NCI-H69 (cell line): ENCODE measurements around the gene UBAC2.

Experiments
- DNase-seq: peaks from one replicate; lab custom pipeline; 2025; lab: John Stamatoyannopoulos, UW

Gene UBAC2

DNA sequence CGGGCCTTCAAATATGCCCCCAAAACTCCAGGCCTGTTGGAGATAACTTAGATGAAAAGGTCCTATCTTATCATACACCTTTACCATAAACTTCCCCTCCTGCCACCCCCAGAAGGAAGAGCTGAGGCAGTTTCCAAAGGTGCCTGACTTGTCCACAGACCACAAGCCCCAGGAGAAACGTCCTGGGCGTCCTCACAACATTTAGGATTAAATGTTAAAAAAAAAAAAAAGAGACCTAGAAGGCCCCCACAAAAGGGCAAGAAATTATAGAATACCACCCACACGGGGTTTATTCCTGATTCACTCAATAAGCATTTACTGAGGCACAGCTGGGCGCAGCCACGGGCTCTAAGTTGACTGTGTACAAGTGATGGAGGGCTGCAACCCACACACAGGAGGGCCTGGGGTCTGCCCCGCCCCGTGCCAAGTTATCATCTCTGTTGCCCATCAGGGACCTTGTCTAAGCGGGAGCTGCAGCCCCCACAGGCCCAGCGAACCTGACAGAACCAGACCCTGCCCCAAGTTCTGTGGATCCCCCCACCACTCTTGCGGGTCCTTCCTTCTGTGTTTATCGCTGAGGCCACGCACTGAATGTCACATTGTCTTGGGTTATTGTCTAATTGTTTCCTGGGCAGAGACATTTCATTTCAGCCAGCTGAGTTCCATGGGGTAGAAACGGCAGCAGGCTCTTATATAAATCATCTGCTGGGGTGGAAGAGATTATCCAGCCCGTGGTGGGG is 217.6 kb downstream of the UBAC2 start:
- no peak for DNase-seq

DNA sequence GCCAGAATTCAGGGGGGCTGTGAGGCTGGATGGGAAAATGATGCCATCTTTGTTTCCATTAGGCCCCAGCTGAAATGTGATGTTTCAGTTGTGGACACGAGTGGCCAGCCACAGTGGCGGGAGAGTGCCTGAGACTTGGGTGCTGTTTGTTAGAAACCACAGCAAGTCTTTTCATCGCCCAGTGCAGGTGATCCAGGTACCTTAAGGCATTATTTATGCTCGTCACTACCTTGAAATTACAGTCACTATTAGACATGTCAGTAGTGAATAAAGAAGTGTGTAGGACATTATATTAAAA is 218.1 kb downstream of the UBAC2 start:
- DNase-seq = no peak

DNA sequence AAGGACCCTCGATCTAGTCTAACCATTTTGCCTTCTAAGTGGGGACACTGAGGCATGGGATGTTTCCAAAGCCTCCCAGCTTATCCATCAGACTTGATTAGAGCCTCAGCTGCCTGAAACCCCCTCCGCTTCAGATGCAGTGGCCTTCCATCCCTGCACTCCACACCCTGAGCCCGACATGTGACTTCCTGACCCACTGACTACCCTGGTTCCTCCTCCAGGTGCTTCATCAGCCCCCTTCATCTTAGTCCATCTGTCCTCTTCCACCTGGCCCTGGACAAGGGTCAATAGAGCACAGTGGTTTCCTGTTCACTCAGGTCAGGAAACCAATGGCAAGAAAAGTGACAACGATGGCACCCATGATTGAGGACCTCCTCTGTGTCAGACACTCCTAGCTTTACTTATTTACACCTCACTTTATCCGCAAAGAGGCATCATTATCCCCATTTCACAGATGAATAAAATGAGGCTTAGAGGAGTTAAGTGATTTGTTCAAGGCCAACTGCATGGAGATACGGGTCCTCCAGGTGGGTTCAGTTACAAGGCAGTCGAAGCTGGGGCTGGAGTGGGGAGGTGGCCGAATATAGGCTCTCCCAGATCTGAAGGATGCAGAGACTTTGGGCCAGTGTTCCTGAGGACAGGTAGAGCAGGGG is 219.1 kb downstream of the UBAC2 start:
- DNase-seq = no peak

DNA sequence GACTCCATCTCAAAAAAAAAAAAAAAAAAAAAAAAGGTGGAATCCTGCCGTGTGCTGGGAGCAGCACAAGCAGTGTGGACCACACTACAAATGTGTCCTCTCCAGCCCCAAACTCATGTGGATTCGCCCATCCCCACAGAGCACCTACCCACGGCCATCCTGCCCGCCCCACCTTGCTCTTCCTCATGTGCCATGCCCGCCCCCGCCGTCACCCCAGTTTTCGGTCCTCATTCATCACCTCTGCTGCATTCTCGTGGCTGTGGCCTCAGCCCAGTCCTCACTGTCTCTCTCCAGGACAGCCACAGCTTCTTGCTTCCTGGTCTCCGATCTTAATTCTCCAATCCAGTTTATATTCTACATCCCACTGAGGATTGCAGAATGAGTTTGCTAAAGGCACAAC is 220.6 kb downstream of the UBAC2 start:
- DNase-seq = no peak

DNA sequence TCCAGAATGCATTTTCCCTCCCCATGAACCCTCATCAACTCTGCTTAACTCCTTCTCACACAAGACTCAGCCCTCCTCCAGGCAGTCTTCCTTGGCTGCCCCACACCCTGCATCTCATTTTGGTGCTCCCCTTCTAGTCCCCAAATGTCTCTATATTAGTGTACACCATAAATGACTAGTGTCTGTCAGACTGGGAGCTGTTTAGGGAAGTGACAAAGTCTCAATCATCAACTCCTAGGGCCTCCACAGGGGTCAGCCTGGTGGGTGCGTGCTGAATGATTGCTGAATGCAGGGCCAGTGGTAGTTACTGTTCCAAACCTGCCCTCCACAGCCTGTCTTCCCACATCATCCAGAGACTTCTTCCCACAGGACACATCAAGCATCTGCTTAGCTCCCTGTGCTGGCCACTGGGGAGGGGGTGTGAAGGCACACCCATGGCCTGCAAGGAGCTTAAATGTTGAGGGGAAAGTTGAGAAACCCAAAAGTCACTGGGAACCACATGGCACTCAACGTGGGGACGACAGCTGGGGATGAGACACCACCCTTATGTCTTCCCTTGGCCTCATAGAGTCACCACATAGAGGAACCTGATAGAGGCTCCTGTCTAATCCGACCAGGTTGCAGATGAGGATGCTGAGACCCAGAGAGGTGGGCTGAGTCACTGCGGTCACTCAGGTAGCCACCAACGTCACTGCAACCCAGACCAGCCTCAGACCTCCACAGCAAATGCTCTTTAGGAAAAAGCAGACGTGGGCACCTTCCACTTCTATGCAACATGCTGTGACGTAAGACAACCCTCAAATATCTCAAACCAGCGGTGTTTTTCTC is 221.3 kb downstream of the UBAC2 start:
- DNase-seq = no peak

DNA sequence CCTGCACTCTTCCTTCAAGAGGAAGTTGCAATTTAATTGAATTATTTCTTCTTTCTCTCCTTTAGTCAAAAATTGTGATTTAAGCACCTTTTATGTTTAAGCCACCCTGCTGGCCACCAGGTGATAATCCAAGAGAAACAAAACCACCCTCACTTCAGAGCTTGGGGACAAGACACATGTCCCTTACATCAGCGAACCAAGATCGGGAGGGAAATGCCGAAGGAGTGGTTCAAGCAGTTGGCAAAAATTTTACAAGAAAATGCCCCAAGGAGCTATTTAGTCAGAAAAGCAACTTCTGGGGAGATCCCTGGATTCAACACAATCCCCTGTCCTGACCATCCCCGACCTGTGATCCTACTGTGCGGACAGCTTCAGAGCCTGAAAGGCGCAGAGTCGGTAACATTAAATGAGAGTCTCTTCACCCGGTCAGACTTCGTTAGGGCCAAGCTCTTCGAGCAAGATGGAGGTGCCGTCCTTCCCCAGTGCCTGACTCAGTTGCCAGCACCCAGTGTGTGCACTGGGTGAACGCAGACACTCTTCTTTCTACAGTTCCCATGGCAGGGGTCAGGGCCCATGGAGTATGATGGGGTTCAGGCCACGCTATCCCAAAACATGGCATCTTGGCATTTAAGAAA is 222.0 kb downstream of the UBAC2 start:
- DNase-seq = no peak

DNA sequence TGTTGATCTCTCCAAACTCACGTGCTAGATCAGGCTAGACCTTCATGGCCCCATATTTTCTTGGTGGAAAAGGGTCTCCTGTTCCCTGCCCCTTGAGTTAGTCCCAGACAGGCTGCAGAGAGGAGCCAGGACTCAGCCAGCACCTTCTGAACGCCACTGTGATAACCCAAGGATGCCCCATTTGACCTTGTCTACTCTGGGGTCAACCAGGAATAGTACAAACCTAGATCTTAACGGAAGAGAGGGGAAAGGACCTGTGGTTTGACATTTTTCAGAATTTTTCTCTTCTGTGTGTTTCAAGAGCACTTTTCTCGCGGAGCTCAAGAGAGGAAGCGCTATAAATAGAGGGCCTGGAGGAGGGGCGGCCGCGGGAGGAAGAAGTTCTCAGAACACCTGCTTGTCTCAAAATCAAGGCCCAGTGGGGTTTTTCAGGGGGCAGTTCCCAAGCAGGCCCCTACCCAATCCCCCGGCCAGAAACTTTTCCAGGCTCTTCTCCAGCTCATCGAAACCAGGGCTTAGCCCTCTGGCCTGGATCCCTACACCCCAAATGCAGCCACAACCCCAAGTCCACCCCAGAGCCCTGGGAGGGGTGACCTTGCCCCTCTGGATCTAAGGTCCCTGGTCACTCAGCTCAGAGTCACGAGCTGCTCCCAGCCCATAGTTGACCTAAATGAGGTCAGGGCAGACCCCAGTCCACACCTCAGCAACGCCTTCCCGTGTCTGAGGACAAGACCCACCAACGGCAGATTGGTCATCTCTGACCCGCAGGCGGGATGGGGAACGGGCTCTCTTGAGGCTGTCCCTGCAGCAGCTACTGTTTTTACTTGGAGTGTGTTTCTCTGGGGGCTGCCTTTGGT is 225.1 kb downstream of the UBAC2 start:
- DNase-seq = no peak

DNA sequence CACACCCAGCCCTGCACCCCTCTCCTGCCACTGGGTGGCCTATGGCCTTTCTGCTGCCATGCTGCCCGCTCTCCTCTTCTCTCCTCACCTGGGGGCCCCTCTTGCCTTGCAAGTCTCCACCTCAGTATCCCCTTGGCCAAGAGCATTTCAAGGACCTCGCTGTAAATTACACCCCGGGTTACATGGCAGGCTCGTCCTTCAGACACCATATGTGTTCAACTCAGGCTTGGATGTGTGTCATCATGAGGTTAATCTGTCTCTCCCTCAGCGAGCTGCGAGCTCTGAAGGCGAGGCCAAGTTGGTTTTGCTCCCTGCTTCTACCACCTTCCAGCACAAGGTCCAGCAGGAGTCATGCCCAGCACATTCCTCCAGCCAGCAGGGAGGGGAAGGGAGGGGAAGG is 225.8 kb downstream of the UBAC2 start:
- no peak for DNase-seq

DNA sequence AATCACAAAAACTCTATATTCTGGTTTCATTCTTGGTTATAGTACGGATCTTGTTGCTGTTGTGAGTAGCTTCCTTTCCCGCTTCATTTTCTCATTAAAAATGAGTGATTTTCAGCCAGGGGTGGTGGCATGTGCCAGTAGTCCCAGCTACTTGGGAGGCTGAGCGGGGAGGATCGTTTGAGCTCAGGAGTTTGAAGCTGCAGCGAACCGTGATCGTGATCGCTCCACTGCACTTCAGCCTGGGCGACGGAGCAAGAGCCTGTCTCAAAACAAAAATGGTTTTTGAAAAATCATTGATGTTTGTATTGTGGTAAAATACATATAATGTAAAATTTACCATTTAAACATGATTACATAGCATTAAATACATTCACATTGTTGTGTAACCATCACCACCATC is 229.0 kb downstream of the UBAC2 start:
- no peak for DNase-seq

DNA sequence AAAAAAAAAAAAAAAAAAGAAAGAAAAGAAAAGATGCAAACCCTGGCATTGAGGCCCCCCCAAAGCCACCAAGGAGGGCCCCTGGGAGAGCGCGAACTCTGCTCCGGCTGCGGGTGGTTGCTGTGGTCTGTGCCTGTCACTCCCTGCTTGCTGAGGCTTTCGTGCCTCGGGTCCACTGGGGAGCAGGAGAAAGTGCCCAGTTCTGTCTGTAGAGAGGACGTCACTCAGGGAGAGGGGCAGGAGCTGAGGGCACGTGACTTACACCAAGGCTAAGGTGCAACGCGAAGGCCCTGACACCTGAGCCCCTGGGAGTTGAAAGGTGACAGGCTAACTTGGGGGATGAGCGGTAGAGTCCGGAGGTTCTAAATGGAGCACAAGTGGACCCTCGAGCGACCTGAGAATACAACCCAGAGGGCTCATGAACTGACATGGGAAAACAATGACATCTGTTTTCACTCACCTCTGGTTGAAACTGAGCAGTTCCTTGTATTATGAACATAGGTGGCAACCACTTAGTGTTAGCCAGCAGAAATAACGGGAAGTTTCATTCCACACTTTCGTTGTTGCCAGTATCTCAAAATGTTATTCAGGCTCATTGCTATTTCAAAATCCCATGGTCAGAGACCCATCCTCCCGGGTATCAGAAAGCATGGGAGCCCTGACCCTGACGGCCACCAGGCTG is 231.4 kb downstream of the UBAC2 start:
- no peak for DNase-seq

DNA sequence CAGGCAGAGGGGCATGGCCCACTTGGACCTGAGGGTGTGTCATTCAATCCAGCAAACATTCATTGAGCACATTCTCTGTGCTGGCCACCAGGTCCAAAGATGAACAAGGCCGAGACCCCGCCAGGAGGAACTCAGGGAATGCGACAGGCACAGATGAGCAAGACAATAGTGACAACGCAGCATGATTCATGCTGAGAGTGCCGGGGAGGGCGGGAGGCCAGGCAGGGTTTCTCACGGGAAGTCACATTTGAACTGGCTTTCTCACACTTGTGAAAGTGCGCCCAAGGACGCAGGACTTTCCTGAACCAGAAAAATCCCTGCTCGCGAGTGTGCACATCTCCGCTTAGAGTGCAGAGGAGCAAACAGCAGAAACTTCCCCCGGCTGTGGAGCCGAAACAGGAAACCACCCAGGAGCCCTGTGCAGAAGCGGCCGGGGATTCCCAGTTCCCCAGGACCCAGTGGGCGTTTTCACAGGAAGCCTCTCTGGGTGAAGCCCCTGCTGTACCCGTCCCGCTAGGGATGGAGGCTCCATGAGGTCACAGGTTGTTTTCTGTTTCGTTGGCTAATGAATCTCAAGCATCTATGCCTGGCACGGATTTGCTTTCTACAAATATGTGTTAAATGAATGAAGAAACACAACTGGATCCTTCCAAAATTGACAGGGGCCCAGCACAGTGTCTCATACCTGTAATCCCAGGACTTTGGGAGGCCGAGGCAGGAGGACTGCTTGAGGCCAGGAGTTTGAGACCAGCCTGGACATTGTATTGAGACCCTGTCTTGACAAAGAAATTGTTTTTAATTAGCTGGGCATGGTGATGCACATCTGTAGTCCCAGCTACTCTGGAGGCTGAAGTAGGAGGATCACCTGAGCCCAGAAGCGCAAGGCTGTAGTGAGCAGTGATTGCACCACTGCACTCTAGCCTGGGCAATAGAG is 232.2 kb downstream of the UBAC2 start:
- DNase-seq = peak; percentile 66

DNA sequence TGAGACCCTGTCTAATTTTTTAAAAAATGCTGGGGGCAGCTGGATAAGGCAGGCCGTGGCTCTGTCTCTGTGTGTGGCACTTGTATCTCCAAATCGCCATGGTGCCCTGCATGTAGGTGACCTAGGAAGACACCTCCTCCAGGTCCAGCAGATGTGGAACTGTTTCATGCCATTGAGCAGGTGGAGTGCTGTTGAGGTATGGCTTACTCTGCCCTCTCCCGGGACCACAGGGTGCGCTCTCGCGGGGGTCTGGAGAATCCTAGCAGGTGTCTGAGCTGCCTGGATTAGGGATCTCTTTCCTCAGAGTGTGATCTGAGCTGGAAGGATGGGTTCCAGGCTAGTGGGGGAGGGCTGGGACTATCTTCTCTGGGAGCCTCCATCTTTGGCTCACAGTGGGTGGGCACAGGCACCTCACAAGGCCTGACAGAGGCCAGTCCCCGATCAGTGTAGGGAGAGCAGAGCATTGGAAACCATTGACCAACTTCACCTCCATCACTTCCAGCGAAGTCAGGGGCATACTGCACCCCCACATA is 233.0 kb downstream of the UBAC2 start:
- DNase-seq = no peak

DNA sequence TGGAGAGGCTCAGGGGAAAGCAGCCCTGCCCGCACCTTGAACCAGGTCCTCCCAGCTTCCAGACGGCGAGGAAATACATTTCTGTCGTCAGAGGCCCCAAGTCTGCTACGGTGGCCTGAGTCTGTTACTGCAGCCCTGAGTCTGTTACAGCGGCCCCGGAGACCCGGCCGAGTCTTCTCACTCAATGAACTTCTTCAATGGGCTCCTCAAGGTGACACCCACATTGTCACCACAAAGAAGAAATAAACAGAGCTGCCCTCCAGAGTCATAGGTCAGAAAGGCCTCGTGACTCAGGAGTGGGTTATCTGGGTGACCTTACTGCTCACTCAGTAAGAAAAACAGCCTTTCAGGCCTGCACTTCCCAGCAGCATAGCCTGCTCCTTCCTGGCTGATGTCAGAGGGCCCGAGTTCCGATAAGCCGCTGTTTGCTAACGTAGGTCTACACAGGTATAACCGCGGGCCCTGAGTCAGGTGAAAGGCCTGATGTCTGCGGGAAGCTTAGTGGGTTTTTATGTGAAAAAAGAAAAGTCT is 233.7 kb downstream of the UBAC2 start:
- DNase-seq = no peak

DNA sequence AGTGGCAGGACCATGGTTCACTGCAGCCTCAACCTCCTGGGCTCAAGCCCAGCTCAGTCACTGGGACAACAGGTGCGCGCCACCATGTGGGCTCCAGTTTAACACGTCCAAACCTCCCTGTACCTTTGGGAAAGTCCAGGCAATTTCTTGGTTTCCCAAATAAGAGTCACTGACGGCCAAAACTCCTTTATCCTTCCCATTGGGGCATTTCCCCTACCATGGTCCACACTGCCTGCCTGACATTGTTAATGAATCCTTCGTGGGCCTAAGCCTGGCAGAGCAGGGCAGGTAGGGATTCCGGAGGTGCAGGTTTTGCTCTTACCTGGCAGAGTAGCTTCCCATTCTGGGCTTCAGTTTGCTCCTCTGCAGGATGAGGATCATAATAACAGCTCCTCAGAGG is 234.5 kb downstream of the UBAC2 start:
- DNase-seq = no peak

DNA sequence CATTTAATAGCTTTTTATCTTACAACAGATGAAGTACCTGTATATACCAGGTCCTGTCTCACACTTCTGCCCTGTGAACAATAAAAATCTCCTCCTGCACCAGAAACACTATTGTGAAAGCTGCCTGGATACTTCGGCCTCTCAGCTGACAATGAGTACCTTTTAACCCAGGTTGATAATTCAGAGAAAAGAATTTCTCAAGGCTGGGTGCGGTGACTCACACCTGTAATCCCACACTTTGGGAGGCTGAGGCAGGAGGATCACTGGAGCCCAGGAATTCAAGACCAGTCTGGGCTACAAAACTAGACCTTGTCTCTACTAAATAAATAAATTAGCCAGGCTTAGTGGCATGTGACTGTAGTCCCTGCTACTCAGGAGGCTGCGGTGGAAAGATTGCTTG is 235.3 kb downstream of the UBAC2 start:
- DNase-seq = no peak
